Measurements from ENCODE around the gene CSMD2.

The CSMD2 gene

DNA sequence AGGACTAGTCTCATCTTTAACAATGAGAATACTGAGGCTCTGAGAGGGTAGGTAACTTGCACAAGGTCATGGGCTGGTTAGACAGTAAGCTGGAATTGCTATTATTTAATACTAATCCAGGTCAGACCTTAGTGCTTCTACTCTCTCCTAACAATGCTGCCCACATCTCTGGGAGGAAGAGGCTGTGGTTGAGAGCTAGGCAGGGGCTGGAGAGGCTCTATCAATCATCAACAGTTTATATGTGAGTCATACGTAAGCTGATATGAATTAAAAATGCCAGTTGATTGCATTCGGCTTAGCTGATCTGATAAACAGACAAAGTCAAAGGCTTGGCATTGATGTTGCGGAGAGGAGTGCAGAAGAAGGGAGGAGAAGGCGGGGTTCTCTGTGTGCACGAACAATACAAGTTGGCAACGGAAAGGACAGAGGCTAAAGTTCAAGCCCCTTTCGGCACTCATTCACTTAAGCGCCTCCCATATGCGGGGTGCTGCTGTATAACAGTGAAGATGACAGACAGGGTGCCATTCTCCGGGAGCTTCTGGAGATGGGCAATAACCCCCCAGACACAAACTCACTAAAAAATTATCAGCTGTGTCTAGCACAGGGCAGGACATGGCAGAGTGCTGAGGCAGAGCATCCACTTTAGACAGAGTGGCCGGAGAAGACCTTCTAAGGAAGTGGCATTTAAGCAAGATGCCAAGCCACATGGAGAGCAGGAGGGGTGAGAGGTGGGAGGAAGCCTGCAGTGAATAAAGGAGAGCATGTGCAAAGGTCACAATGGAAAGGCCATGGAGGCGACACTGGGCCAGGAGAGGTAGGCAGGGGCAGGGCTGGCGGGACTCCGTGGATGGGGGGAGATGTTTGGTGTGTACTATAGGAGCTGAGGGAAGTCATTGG is 497.4 kb downstream of the CSMD2 start:
- Histone ChIP-seq H3K9me3 (ENCODE audit: control insufficient read depth, insufficient read depth, low read length) (no peaks in the 10 kb centered on the region; the same call in 1 of the 2 replicates), H3K4me1 (ENCODE audit: insufficient read depth, low read length) (no peaks in the 10 kb centered on the region), H3K9ac (ENCODE audit: low read depth, low read length) (no peak overlapping the region), H3K36me3 (ENCODE audit: insufficient read depth, low read length) (no peaks in the 10 kb centered on the region)

DNA sequence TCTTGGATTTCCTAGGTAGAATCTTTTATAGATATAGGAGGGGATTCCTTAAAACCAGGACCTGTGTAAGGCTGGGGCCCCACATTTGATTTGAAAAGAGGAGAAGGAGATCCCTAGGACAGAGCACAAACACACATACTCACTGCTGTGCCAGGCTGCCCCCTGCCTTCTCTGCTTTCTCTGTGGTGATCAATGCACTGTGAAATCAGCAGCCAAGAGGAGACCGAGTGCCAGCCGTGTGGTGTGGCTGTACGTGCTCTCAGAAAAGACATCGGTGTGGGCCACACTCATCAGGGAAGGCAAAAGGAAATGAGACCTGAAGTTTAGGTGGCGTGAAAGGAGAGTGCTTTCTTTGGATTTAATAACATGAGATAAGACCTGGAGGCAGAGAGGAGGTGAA is 498.4 kb downstream of the CSMD2 start:
- H3K9ac ChIP-seq (ENCODE audit: low read depth, low read length), result no peak overlapping the region
- H3K9me3 ChIP-seq (ENCODE audit: control insufficient read depth, insufficient read depth, low read length), result no peaks in the 10 kb centered on the region; the same call in 1 of the 2 replicates
- H3K36me3 ChIP-seq (ENCODE audit: insufficient read depth, low read length), result no peaks in the 10 kb centered on the region
- no peaks in the 10 kb centered on the region for H3K4me1 ChIP-seq (ENCODE audit: insufficient read depth, low read length)

DNA sequence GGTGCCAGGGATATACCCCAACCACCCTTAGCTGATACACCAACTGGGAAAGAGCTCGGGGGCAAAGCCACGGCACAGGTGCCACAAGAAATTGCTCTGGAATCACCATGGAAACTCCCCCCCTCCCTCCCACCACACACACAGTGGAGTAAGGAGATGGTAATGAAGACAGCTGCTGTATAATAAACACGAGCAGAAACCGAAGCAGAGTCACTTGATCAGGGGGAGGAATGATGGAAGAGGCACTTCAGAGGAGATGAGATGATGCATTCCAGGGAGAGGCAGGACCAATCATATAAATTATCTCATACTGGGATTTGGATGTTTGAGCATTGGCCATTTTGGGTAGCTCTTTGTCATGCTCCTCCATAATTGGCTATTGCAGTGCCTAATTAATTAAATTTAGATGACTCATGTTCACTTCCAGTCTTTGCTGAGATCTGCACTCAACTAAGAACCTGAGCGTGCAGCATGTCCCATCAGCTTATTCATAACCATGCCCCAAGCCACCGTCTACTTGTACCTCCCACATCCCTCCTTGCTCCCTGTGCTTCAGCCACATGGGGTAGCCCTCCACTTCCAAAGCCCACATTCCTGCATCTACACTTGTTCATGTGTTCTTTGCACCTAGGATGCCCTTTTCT is 503.1 kb downstream of the CSMD2 start:
- Histone ChIP-seq H3K36me3 (ENCODE audit: insufficient read depth, low read length) (no peaks in the 10 kb centered on the region), H3K9me3 (ENCODE audit: control insufficient read depth, insufficient read depth, low read length) (no peaks in the 10 kb centered on the region), H3K9ac (ENCODE audit: low read depth, low read length) (no peak overlapping the region), H3K4me1 (ENCODE audit: insufficient read depth, low read length) (no peaks in the 10 kb centered on the region)

DNA sequence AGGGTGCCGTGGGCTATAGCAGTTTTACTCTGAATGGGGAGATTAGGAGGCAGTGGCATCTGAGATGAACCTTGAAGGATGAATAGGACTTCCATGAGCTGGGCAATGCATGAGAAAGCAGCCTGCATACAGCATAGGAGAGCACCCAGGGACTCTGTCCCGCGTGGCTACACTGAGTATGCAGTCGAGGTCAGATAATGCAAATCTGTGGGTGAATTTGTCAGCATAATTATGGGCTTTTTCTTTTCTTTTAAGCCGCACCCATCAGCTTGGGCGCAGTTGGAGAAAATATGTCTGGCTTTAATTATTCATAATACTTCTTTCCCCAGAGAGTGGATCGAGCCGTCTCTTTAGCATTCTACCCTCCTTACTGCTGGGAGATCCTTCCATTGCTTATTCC is 504.1 kb downstream of the CSMD2 start:
- no peaks in the 10 kb centered on the region for H3K4me1 ChIP-seq (ENCODE audit: insufficient read depth, low read length)
- H3K36me3 ChIP-seq (ENCODE audit: insufficient read depth, low read length), result no peaks in the 10 kb centered on the region
- no peak overlapping the region for H3K9ac ChIP-seq (ENCODE audit: low read depth, low read length)
- H3K9me3 ChIP-seq (ENCODE audit: control insufficient read depth, insufficient read depth, low read length), result no peaks in the 10 kb centered on the region

DNA sequence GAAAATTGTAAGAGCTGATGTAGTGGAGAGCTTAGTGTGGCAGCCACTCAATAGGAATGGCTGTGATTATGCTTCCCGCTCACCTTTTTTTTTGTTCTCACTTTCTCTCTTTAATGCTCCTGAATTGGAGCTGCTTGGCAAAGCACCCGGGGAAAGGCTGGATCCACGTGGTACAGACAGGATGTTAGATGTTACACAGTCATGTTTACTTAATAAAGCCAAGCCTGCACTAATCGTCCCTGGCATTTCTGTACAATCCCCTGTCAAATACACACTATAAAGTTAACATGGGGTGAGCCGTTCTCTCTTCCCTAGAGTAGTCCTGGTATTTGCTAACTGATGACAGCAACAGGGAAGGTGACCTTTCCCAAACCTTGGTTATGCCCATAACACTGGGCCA is 504.8 kb downstream of the CSMD2 start:
- Histone ChIP-seq H3K9ac (ENCODE audit: low read depth, low read length) (no peak overlapping the region), H3K9me3 (ENCODE audit: control insufficient read depth, insufficient read depth, low read length) (no peaks in the 10 kb centered on the region), H3K36me3 (ENCODE audit: insufficient read depth, low read length) (no peaks in the 10 kb centered on the region), H3K4me1 (ENCODE audit: insufficient read depth, low read length) (no peaks in the 10 kb centered on the region)

DNA sequence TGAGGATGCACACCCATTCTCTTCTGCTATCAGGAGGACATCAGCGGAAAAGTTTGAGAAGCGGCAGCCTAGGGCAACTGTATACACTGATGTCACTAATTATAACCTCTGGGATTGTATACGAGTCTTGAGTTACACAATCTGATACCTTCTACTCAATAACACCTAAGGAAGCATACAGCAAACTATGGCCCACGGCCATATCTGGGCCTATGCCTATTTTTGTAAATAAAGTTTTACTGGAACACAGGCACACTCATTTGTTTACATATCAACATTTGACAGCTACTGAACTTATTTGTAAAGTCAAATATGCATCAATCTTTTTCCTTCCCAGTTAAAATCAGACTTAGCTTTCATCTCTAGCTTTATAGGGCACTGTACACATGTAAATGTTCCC is 505.4 kb downstream of the CSMD2 start:
- no peak overlapping the region for H3K9ac ChIP-seq (ENCODE audit: low read depth, low read length)
- no peaks in the 10 kb centered on the region for H3K4me1 ChIP-seq (ENCODE audit: insufficient read depth, low read length)
- no peaks in the 10 kb centered on the region for H3K9me3 ChIP-seq (ENCODE audit: control insufficient read depth, insufficient read depth, low read length)
- no peaks in the 10 kb centered on the region for H3K36me3 ChIP-seq (ENCODE audit: insufficient read depth, low read length)

DNA sequence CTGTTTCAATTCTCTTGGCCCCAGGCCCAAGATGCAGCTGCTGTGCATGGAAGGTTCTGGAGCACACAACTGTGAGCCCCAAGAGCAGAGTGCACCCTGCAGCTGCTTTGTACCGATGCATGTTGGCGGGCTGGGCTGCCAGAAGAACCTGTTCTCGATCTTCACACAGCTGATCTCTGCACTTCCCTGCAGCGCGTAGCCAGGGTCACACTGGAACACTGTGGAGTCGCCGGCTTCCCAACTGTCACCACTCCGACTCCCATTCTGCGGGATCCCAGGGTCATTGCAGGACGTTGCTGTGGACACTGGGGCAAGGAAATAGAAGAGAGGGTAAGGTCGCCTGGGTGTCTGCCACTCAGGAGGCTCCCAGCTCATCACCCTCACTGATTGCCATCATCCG is 507.2 kb downstream of the CSMD2 start:
- Histone ChIP-seq H3K9me3 (ENCODE audit: control insufficient read depth, insufficient read depth, low read length) (no peaks in the 10 kb centered on the region), H3K4me1 (ENCODE audit: insufficient read depth, low read length) (no peaks in the 10 kb centered on the region), H3K36me3 (ENCODE audit: insufficient read depth, low read length) (no peaks in the 10 kb centered on the region), H3K9ac (ENCODE audit: low read depth, low read length) (no peak overlapping the region)

DNA sequence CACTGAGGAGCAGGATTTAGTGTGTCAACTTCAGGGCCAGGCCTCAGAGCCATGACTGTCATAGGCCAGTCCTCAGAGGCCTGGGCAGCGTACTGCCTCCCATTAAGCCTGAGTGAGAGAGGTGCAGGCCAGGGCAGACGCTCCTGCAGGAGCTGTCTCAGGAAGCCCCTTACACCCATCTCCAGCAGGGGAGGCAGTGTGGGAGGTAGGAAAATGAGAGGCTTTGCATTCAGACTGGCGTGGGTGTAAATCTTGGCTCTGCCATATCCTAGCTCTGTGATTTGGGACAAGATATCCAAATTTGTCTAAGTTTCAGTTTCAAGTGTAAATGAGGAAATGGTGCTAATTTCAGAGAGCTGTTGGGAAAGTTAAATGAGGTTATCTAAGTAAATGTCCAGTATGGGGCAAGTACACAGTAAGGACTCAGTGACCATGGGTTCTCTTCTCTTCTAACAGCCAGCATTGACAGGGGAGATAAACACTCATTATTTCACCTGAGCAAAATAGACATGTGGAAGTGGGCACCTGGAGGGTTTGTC is 508.5 kb downstream of the CSMD2 start:
- Histone ChIP-seq H3K4me1 (ENCODE audit: insufficient read depth, low read length) (no peaks in the 10 kb centered on the region), H3K9me3 (ENCODE audit: control insufficient read depth, insufficient read depth, low read length) (no peaks in the 10 kb centered on the region), H3K9ac (ENCODE audit: low read depth, low read length) (no peak overlapping the region), H3K36me3 (ENCODE audit: insufficient read depth, low read length) (no peaks in the 10 kb centered on the region)

DNA sequence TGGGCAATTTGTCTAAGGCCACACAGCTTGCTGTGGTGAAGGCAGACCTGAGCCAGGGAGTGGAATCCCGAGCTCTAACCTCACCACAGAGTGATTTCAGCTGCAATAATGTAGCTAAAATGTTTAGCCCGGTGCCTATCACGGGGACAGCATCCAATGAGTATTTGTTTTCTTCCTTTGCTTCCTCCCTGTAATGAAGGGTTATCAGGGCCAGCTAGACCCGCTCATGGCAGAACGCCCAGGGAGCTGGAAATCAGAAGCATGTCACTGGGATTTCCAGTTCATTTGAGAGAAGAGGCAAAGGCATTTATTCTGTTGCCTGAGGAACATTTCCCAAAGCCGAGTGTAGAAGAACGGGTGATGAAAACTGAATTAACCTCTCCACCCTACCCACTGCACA is 509.5 kb downstream of the CSMD2 start:
- Histone ChIP-seq H3K36me3 (ENCODE audit: insufficient read depth, low read length) (no peaks in the 10 kb centered on the region), H3K9me3 (ENCODE audit: control insufficient read depth, insufficient read depth, low read length) (no peaks in the 10 kb centered on the region), H3K4me1 (ENCODE audit: insufficient read depth, low read length) (no peaks in the 10 kb centered on the region)

DNA sequence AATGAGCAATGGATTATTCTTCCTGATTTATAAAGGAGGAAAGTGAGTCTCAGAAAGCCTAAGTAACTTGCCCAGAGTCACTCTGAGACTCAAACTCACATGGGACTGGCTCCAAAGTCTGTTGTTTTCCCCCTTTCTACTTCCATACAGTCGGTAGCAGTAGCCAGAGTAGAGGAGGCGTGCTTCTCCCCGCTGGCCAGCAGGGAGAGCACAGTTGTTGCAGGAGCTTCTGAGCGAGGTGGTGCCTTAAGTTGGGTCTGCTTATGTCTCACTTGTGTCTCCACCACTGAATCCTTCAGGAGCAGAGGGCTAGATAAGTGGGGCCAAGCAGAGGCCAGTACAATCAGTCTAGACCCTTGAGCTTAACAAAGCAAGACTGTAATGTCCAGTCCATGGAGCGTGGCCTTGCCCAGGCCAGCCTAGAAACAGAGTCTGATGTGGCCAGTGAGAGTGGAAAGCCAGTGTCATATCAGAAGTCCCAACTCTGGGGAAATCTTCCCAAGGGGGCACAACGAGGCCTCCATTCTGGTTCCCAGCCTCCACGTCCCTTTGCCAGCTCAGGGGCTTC is 510.7 kb downstream of the CSMD2 start:
- Histone ChIP-seq H3K9me3 (ENCODE audit: control insufficient read depth, insufficient read depth, low read length) (no peaks in the 10 kb centered on the region), H3K9ac (ENCODE audit: low read depth, low read length) (no peak overlapping the region), H3K4me1 (ENCODE audit: insufficient read depth, low read length) (no peaks in the 10 kb centered on the region), H3K36me3 (ENCODE audit: insufficient read depth, low read length) (no peaks in the 10 kb centered on the region)

More for the DNA sequence above, 509.5 kb downstream of the CSMD2 start:
- no peak overlapping the region for H3K9ac ChIP-seq (ENCODE audit: low read depth, low read length)

DNA sequence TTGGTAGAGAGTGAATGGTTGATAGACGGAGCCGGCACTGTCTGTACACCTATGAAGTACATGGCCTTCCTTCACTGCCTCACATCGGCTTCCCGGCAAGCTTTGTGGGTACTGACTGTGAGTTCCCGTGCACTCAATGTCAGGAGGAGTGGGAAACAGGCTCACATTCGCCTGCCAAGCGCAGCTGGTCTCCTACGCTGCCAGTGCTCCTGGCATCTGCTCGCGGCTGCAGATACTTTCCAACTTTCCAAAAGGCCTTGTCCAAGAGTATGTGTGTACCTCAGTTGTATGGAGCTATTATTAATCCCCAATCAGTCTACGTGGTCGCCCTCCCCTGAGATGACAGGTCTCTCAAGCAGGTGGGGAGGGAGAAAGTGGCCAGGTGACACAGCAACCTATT is 511.8 kb downstream of the CSMD2 start:
- Histone ChIP-seq H3K9me3 (ENCODE audit: control insufficient read depth, insufficient read depth, low read length) (no peaks in the 10 kb centered on the region), H3K4me1 (ENCODE audit: insufficient read depth, low read length) (no peaks in the 10 kb centered on the region), H3K9ac (ENCODE audit: low read depth, low read length) (no peak overlapping the region), H3K36me3 (ENCODE audit: insufficient read depth, low read length) (no peaks in the 10 kb centered on the region)

DNA sequence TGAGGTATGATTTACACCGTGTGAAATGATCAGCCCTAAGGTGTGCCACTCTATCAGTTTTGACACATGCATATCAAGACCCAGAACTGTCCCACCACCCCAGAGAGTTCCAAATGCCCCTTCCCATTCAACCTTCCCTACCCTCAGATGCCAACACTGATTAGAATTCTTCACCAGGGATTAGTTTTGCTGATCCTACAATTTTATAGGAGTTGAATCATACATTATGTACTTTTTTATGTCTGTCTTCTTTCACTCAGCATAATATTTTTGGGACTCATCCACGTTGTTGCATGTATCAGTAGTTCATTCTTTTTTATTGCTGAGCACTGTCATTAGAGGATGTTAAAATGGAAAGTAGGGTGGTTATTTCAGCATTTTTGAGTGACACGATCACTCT is 514.3 kb downstream of the CSMD2 start:
- no peaks in the 10 kb centered on the region for H3K4me1 ChIP-seq (ENCODE audit: insufficient read depth, low read length)
- H3K9ac ChIP-seq (ENCODE audit: low read depth, low read length), result no peak overlapping the region
- H3K9me3 ChIP-seq (ENCODE audit: control insufficient read depth, insufficient read depth, low read length), result no peaks in the 10 kb centered on the region
- H3K36me3 ChIP-seq (ENCODE audit: insufficient read depth, low read length), result no peaks in the 10 kb centered on the region

DNA sequence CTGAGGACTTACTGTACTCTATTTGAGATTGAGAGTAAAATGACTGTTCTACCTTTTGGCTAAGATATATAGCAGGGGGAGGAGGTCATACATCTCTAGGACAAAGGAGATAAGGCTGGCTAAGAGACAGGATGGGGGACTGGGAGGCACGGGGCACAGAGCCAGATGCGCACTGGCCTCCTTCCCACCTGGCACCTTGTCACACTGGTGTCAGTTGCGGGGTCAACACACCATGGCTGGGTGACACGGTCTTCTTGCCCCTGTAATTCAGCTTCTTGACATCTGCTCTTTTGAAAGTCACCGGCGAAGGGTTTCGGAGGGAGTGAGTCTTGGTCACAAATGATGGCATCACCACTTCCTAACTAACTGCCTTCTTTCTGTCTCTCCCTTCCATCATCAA is 515.3 kb downstream of the CSMD2 start:
- Histone ChIP-seq H3K36me3 (ENCODE audit: insufficient read depth, low read length) (no peaks in the 10 kb centered on the region), H3K4me1 (ENCODE audit: insufficient read depth, low read length) (no peaks in the 10 kb centered on the region), H3K9ac (ENCODE audit: low read depth, low read length) (no peak overlapping the region), H3K9me3 (ENCODE audit: control insufficient read depth, insufficient read depth, low read length) (no peaks in the 10 kb centered on the region)

DNA sequence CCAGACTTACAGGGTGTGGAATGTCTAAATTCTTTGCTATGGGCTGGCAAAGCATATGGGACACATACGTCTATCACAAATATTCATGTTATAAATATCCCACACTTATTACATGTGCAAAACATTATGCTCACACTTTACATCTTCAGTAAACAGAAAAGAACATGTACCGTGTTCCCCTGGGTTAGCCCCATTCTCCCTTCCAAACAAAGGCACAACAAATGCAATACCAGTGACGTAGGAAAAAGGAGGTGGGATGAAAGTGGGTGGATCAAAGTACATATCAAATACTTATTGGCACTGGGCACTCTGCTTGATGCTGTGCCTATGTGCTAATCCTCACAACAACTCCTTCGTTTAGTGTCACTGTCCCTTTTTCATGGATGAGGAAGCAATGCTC is 521.8 kb downstream of the CSMD2 start:
- H3K9ac ChIP-seq (ENCODE audit: low read depth, low read length), result no peak overlapping the region
- peaks cover 2% of the 10 kb centered on the region; the same call in 1 of the 2 replicates for H3K36me3 ChIP-seq (ENCODE audit: insufficient read depth, low read length)
- H3K9me3 ChIP-seq (ENCODE audit: control insufficient read depth, insufficient read depth, low read length), result no peaks in the 10 kb centered on the region
- H3K4me1 ChIP-seq (ENCODE audit: insufficient read depth, low read length), result peaks cover 3% of the 10 kb centered on the region; the same call in 1 of the 2 replicates

Measured in ES-I3 (cell line).